Measurements from ENCODE around the gene LRRC10B. TPM values are rescaled to one million over a fixed set of nuclear protein-coding genes. Genes with fewer than 3 reads are reported as not detected.

Gene LRRC10B
- total RNA-seq, 1 experiment from 2014 or later, result not detected

DNA sequence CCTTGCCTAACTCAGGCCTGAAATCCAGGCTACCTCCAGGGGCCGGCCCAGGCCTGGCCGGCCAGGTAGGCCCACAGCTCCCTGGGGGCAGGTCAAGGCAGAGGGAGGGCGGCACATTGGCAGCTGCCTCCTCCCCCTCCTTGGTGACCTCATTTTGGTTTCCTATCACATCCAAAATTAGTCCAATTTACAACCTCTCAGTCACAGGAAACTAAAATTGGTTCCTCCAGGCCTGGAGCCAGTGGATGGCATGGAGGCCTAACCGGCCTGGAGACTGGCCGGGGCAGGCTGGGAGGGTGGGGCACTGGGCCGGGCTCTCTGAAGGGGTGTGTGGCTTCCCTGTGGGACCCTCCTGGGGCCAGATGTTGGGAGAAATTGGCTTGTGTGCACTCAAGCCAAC, 35.9 kb downstream of the LRRC10B start:
- DNase-seq (ENCODE audit: low read depth), result no peak

DNA sequence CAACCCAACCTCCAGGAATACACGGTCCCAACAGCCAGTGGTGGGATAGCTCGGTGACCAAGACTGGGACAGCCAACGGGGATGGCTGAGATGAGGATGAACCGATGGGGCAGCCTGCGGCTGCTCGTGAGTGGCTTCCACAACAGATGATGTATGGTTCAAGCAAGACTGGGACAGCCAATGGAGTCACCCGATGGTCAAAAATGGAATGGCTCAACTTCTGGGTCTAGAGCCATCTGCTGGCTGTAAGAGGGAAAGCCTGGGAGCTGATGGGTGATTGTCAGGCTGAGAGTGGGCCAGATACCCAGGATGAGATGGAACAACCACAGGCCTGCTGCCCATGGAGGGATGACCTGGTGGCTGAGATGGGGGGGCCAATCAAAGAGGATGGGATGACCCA, 36.8 kb downstream of the LRRC10B start:
- DNase-seq (ENCODE audit: low read depth), result no peak

- no peak for DNase-seq (ENCODE audit: low read depth)
Measured at GRCh38 chr11:61545921-61546320, 37.4 kb downstream of the LRRC10B start.

DNA sequence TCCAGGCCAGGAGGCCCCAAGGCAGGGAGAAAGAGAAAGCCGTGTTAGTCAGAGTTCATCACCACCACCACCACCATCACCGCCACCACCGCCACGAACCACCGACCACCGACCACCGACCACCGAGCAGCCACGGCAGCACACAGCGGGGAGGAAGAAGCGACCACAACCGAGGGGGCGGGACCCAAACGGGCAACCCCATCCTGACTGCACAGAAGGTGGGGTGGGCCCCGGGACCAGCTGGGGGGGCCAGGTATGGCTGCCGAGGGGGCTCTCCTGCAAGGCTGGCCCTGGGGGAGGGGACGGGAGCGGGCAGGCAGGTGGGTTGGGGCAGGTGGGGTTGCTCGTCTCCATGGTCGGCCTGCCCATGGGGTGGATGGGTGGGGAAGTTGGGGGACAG, 38.1 kb downstream of the LRRC10B start:
- DNase-seq (ENCODE audit: low read depth), result no peak

GRCh38 chr11:61547246-61547645, 38.7 kb downstream of the LRRC10B start:
- no peak for DNase-seq (ENCODE audit: low read depth)

GRCh38 chr11:61549177-61549576, 40.6 kb downstream of the LRRC10B start:
- no peak for DNase-seq (ENCODE audit: low read depth)

- DNase-seq (ENCODE audit: low read depth), result no peak
Measured at GRCh38 chr11:61549662-61550568, 41.4 kb downstream of the LRRC10B start.

GRCh38 chr11:61550665-61551227, 42.2 kb downstream of the LRRC10B start:
- no peak for DNase-seq (ENCODE audit: low read depth)

DNA sequence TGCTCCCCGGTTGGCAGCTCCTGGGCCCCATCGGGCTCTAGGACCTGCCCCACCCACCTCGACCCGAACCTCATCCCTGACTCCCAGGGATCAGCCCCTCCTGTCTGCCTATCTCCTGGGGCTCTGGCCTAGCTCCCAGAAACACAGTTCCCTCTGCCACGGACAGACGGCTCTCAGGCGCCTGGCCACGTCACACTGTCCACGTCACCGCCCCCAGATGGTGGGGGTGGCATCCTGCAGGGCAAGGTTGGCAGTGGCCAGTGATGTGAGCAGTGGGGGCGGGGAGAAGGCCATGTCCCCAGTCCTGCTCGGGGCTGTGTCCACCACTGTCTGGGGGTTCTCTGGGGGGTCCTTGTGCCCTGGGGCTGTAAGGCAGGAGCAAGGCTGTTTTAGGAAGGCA, 43.1 kb downstream of the LRRC10B start:
- peak; percentile 50 for DNase-seq (ENCODE audit: low read depth)

- DNase-seq (ENCODE audit: low read depth), result no peak
Measured at GRCh38 chr11:61552108-61552635, 43.6 kb downstream of the LRRC10B start.

GRCh38 chr11:61553373-61554171, 45.0 kb downstream of the LRRC10B start:
- DNase-seq (ENCODE audit: low read depth), result no peak

DNA sequence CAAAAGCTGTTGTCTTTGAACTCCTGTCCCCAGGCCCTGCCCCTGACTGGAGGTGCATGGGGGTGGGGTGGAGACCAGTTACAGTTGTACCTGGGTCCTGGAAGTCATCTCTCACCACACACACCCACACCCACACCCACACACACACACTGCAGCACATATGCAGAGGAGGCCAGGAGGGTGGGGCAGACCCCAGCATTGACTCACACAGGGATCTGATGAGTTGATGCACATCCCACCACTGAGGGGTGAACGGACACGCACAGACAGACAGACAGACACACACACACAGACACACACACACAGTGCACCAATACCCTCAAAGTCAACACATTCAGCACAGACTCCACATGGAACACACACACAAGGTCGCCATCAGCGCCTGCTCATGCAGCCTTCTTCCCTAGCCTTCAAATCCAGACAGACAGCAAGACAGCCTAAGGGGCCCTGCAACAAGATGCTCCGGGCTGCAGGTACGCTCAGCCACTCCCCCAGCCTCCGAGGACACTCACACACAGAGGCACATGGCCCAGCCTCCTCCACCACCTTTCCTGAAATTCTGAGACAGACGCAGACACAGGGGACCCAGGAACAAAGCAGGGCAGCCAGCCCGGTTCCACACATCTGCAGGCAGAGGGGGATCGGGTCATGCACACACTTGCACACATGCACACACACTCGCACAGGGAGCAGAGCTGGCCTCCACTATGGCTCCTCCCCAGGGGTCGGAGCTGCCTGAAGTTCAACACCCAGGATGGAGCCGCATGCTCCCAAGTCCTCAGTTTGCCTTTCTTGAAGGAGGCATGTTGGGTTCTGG, 45.8 kb downstream of the LRRC10B start:
- DNase-seq (ENCODE audit: low read depth), result no peak

- DNase-seq (ENCODE audit: low read depth), result no peak
Measured at GRCh38 chr11:61555051-61555969, 46.8 kb downstream of the LRRC10B start.

DNA sequence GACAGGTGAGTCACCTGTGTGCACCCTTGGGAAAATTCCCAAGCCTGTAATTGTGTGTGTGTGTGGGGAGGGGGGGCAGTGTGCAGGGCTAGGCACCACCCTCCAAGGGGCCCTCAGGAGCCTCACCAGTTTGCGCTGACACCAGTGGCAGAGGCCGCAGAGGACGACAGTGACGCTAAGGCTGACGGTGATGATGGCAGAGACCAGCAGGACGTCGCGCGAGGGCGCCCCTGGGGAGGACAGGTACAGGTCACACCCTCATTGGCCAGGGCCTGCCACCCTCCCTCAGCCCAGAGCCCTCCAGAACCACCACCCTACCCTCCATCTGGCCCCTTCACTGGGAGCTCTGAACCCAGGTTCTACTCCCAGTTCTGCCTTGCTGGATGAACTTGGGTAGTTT, 47.4 kb downstream of the LRRC10B start:
- DNase-seq (ENCODE audit: low read depth), result no peak

GRCh38 chr11:61556621-61557020, 48.1 kb downstream of the LRRC10B start:
- DNase-seq (ENCODE audit: low read depth), result no peak

Small RNA genes lying within 50 kb of the gene (small RNA-seq; reads per million reads assigned to genes)
- gene MIR4488, result not detected

Other genes starting within 250 kb of the LRRC10B start
- 0.17 and 0.23 TPM in 2 replicates for gene VWCE, start 213.4 kb upstream of the LRRC10B start, total RNA-seq (2014; rRNA removed; shearing (Covaris generic))
- 253 and 271 TPM in 2 replicates for gene DDB1, start 175.6 kb upstream of the LRRC10B start, total RNA-seq (2014; rRNA removed; shearing (Covaris generic))
- gene TKFC, start 175.5 kb upstream of the LRRC10B start, total RNA-seq (2014; rRNA removed; shearing (Covaris generic)), result 48.8 and 56.6 TPM in 2 replicates
- gene CYB561A3, start 146.9 kb upstream of the LRRC10B start, total RNA-seq (2014; rRNA removed; shearing (Covaris generic)), result 49.6 and 68.1 TPM in 2 replicates
- 52.5 and 64.2 TPM in 2 replicates for gene TMEM138, start 146.4 kb upstream of the LRRC10B start, total RNA-seq (2014; rRNA removed; shearing (Covaris generic))
- gene TMEM216, start 116.2 kb upstream of the LRRC10B start, total RNA-seq (2014; rRNA removed; shearing (Covaris generic)), result 20.0 and 23.8 TPM in 2 replicates
- gene CPSF7, start 78.8 kb upstream of the LRRC10B start, total RNA-seq (2014; rRNA removed; shearing (Covaris generic)), result 33.4 and 48.1 TPM in 2 replicates
- gene SDHAF2, start 78.6 kb upstream of the LRRC10B start, total RNA-seq (2014; rRNA removed; shearing (Covaris generic)), result 82.5 and 85.3 TPM in 2 replicates
- 1.8 and 2.0 TPM in 2 replicates for gene SYT7, start 72.3 kb downstream of the LRRC10B start, total RNA-seq (2014; rRNA removed; shearing (Covaris generic))
- gene DAGLA, start 171.6 kb downstream of the LRRC10B start, total RNA-seq (2014; rRNA removed; shearing (Covaris generic)), result 3.7 and 6.2 TPM in 2 replicates
- gene MYRF, start 243.9 kb downstream of the LRRC10B start, total RNA-seq (2014; rRNA removed; shearing (Covaris generic)), result 2.8 and 2.9 TPM in 2 replicates